GM23338 (cell line): Measurements from ENCODE around the gene RAP1GAP. TPM values are rescaled to one million over a fixed set of nuclear protein-coding genes. Genes with fewer than 3 reads are reported as not detected.

Source experiments
- ATAC-seq: fragments of 200-7000 bp; cut with Tn5 transposase; 3 replicates; pipeline ENCODE4 v1.9.1; 2020
- DNase-seq: peaks from one replicate; pipeline ENCODE4 v3.0.0-alpha.2; 2015; ENCODE audit warnings: low spot score
- H2AFZ ChIP-seq: fragments of 200-600 bp; sonication (generic); 2 replicates; pipeline ENCODE4 v1.8.0; 2016; ENCODE audit warnings: antibody characterized with exemption, mild to moderate bottlenecking, moderate library complexity
- H3F3A ChIP-seq: fragments of 200-600 bp; sonication (generic); replicated peaks from 2 replicates; pipeline ENCODE4 v1.8.0; 2017; ENCODE audit warnings: antibody characterized with exemption, mixed run types, low read depth
- H3K27ac ChIP-seq: fragments of 200-600 bp; sonication (generic); 2 replicates; pipeline ENCODE4 v1.6.1; 2016; ENCODE audit warnings: low read depth
- H3K27me3 ChIP-seq: fragments of 200-600 bp; sonication (generic); 2 replicates; pipeline ENCODE4 v1.8.0; 2016; ENCODE audit warnings: mild to moderate bottlenecking, mixed run types, moderate library complexity; ENCODE audit not compliant: insufficient read depth
- H3K36me3 ChIP-seq: fragments of 200-600 bp; sonication (generic); 2 replicates; pipeline ENCODE4 v1.8.0; 2016; ENCODE audit warnings: mild to moderate bottlenecking; ENCODE audit not compliant: insufficient read depth
- H3K4me1 ChIP-seq: fragments of 200-600 bp; sonication (generic); 2 replicates; pipeline ENCODE4 v1.8.0; 2016; ENCODE audit warnings: mild to moderate bottlenecking, moderate library complexity; ENCODE audit not compliant: insufficient read depth
- H3K4me2 ChIP-seq: fragments of 200-600 bp; sonication (generic); 2 replicates; pipeline ENCODE4 v1.7.1; 2017; ENCODE audit warnings: mixed run types
- H3K4me3 ChIP-seq: fragments of 200-600 bp; sonication (generic); 2 replicates; pipeline ENCODE4 v1.6.1; 2016; ENCODE audit warnings: mixed run types
- H3K79me2 ChIP-seq: fragments of 200-600 bp; sonication (generic); replicated peaks from 2 replicates; pipeline ENCODE4 v1.8.0; 2017; ENCODE audit warnings: mild to moderate bottlenecking; ENCODE audit not compliant: insufficient read depth
- H3K9me2 ChIP-seq: fragments of 200-600 bp; sonication (generic); 2 replicates; pipeline ENCODE4 v1.8.0; 2017; ENCODE audit not compliant: insufficient read depth
- H4K20me1 ChIP-seq: fragments of 200-600 bp; sonication (generic); replicated peaks from 2 replicates; pipeline ENCODE4 v1.8.0; 2017; ENCODE audit warnings: mild to moderate bottlenecking; ENCODE audit not compliant: insufficient read depth
- H3K27ac Mint-ChIP-seq: 2 replicates; pipeline ENCODE4 v1.8.0; 2020; ENCODE audit warnings: inconsistent platforms, mild to moderate bottlenecking, moderate library complexity, mixed read lengths
- H3K27me3 Mint-ChIP-seq: 3 replicates; pipeline ENCODE4 v1.8.0; 2022; ENCODE audit warnings: low read depth, mild to moderate bottlenecking, moderate library complexity, mixed read lengths, inconsistent platforms; ENCODE audit not compliant: insufficient read depth, poor library complexity
- H3K36me3 Mint-ChIP-seq: 3 replicates; pipeline ENCODE4 v1.8.0; 2021; ENCODE audit warnings: low read depth, mild to moderate bottlenecking, inconsistent platforms, moderate library complexity, mixed read lengths
- H3K4me1 Mint-ChIP-seq: 3 replicates; pipeline ENCODE4 v1.8.0; 2020; ENCODE audit warnings: mild to moderate bottlenecking, inconsistent platforms, mixed read lengths
- H3K4me3 Mint-ChIP-seq: 3 replicates; pipeline ENCODE4 v1.8.0; 2021; ENCODE audit warnings: moderate library complexity, mild to moderate bottlenecking, inconsistent platforms, mixed read lengths
- H3K9me3 Mint-ChIP-seq: 3 replicates; pipeline ENCODE4 v1.8.0; 2020; ENCODE audit warnings: moderate library complexity, mild to moderate bottlenecking, inconsistent platforms, mixed read lengths
- CTCF ChIP-seq, 2 experiments: fragments of 200-600 bp in 1 of 2; sonication (generic) in 1 of 2; conservative IDR thresholded peaks; 2 replicates each; pipeline versions ENCODE4 v1.5.1 to v1.6.1; 2016 to 2017; ENCODE audit warnings: antibody characterized with exemption in 2 of 2, low read depth in 2 of 2, mild to moderate bottlenecking in 2 of 2, moderate library complexity in 1 of 2
- ETS1 ChIP-seq: IDR thresholded peaks from 2 replicates; pipeline ENCODE4 v1.6.1; 2016; ENCODE audit warnings: antibody characterized with exemption
- EZH2 ChIP-seq: fragments of 200-600 bp; sonication (generic); IDR thresholded peaks from one replicate; pipeline ENCODE4 v1.8.0; 2017; ENCODE audit warnings: antibody characterized with exemption, mild to moderate bottlenecking, low read depth; ENCODE audit not compliant: unreplicated experiment
- EZH2phosphoT487 ChIP-seq: fragments of 200-600 bp; sonication (generic); IDR thresholded peaks from one replicate; pipeline ENCODE4 v1.8.1; 2018; ENCODE audit warnings: antibody characterized with exemption; ENCODE audit not compliant: unreplicated experiment
- JUNB ChIP-seq: IDR thresholded peaks from one replicate; pipeline ENCODE4 v1.6.1; 2016; ENCODE audit warnings: antibody characterized with exemption; ENCODE audit not compliant: unreplicated experiment
- NANOG ChIP-seq: IDR thresholded peaks from 2 replicates; pipeline ENCODE4 v1.6.1; 2016; ENCODE audit warnings: antibody characterized with exemption, borderline replicate concordance
- POLR2AphosphoS5 ChIP-seq: IDR thresholded peaks from 2 replicates; pipeline ENCODE4 v1.6.1; 2016; ENCODE audit warnings: antibody characterized with exemption, low read depth
- REST ChIP-seq: IDR thresholded peaks from one replicate; pipeline ENCODE4 v1.6.1; 2018; ENCODE audit warnings: antibody characterized with exemption; ENCODE audit not compliant: unreplicated experiment
- STAT1 ChIP-seq: IDR thresholded peaks from one replicate; pipeline ENCODE4 v1.6.1; 2016; ENCODE audit warnings: antibody characterized with exemption; ENCODE audit not compliant: unreplicated experiment
- ZNF114 ChIP-seq: fragments of 250-450 bp; sonication (Bioruptor Pico); IDR thresholded peaks from 2 replicates; pipeline ENCODE4 v1.5.0; 2020; ENCODE audit warnings: mild to moderate bottlenecking, moderate library complexity
- ZNF331 ChIP-seq: fragments of 250-450 bp; sonication (Bioruptor Pico); IDR thresholded peaks from 2 replicates; pipeline ENCODE4 v1.5.0; 2020; ENCODE audit warnings: low read depth, mild to moderate bottlenecking, moderate library complexity
- polyA plus RNA-seq: library from polyadenylated mRNA; unstranded; fragments of >200 nt; fragmentation: Nextera tagmentation; extraction: Ambion mirVana; gene quantifications from 2 replicates; pipeline ENCODE4 v1.2.1, GENCODE V29; 2016
- total RNA-seq: library from RNA; depleted of rRNA; stranded (reverse); fragments of >200 nt; shearing (Covaris generic); gene quantifications from 2 replicates; pipeline ENCODE4 v1.2.3, GENCODE V29; 2014

The RAP1GAP gene
- total and polyA plus RNA-seq, 2 experiments from 2014 or later: 4.3 to 6.6 TPM

GRCh38 chr1:21629971-21630370 is 39.2 kb downstream of the RAP1GAP start (continued):
- TF ChIP-seq REST (no peak), STAT1 (no peak)

- TF ChIP-seq NANOG (no peak), ZNF114 (CRISPR knock-in tag) (no peak), ZNF331 (CRISPR knock-in tag) (no peak), EZH2 (no peak), ETS1 (0 out of 2 replicates have a peak, but pooled peaks have one; percentile 18), JUNB (no peak)
- no peak overlapping the region for H3K4me2 ChIP-seq
- ATAC-seq (no peak), DNase-seq (no peak)
- peaks cover 3% of the 10 kb centered on the region; the same call in 1 of the 2 replicates for H3F3A ChIP-seq
- H3K27me3 ChIP-seq: no peaks in the 10 kb centered on the region
- Mint-ChIP-seq H3K4me1 (peaks cover 28% of the 10 kb centered on the region), H3K27ac (no peak overlapping the region), H3K36me3 (no peaks in the 10 kb centered on the region), H3K27me3 (peaks cover 10% of the 10 kb centered on the region), H3K4me3 (no peak overlapping the region), H3K9me3 (no peaks in the 10 kb centered on the region; the same call in 2 of the 3 replicates)
- H4K20me1 ChIP-seq: no peaks in the 10 kb centered on the region
- no peaks in the 10 kb centered on the region for H3K9me2 ChIP-seq
- H3K4me3 ChIP-seq: no peak overlapping the region
- H3K36me3 ChIP-seq: no peaks in the 10 kb centered on the region
- H3K27ac ChIP-seq: no peak overlapping the region
- H3K4me1 ChIP-seq: peaks cover 35% of the 10 kb centered on the region
- H3K79me2 ChIP-seq: no peaks in the 10 kb centered on the region
- no peak overlapping the region for H2AFZ ChIP-seq
These were observed 40.3 kb downstream of the RAP1GAP start for GRCh38 chr1:21628798-21629393.

- peaks cover 1% of the 10 kb centered on the region; the same call in 1 of the 2 replicates for H3K27me3 ChIP-seq
- no peak for DNase-seq
- no peaks in the 10 kb centered on the region for H4K20me1 ChIP-seq
- H3K4me3 ChIP-seq: no peak overlapping the region
- no peaks in the 10 kb centered on the region for H3K9me3 Mint-ChIP-seq
- H3K36me3 Mint-ChIP-seq: no peaks in the 10 kb centered on the region
- no peaks in the 10 kb centered on the region for H3K9me2 ChIP-seq
- ATAC-seq: no peak
- no peaks in the 10 kb centered on the region for H3K36me3 ChIP-seq
- H2AFZ ChIP-seq: no peak overlapping the region
- H3K4me2 ChIP-seq: no peak overlapping the region
- peaks cover 3% of the 10 kb centered on the region; the same call in 1 of the 2 replicates for H3F3A ChIP-seq
- no peak overlapping the region for H3K27ac ChIP-seq
- no peaks in the 10 kb centered on the region for H3K79me2 ChIP-seq
- peaks cover 11% of the 10 kb centered on the region for H3K27me3 Mint-ChIP-seq
- H3K27ac Mint-ChIP-seq: no peak overlapping the region
- H3K4me1 Mint-ChIP-seq: peaks cover 24% of the 10 kb centered on the region
- peaks cover 36% of the 10 kb centered on the region for H3K4me1 ChIP-seq
- H3K4me3 Mint-ChIP-seq: no peak overlapping the region
- TF ChIP-seq CTCF (conservative IDR thresholded peaks at IDR 0.05; ENCODE audit: low read depth in 2 of 2) (no peak), STAT1 (no peak), EZH2phosphoT487 (no peak), ZNF331 (CRISPR knock-in tag) (no peak), ZNF114 (CRISPR knock-in tag) (no peak), EZH2 (no peak), POLR2AphosphoS5 (no peak), JUNB (no peak), NANOG (no peak), REST (no peak)
These were observed 42.2 kb downstream of the RAP1GAP start for GRCh38 chr1:21626921-21627339.
